DOHH2 (cell line): ENCODE data around the gene VPS29.

Experiments used
- EZH2phosphoT487 ChIP-seq: fragments of 200-600 bp; sonication (generic); IDR thresholded peaks from 2 replicates; pipeline ENCODE4 v1.6.1; 2017; ENCODE audit warnings: borderline replicate concordance, mild to moderate bottlenecking, antibody characterized with exemption, low read length, moderate library complexity, mixed read lengths
- TF ChIP-seq, protein P1 (sequence below): fragments of 200-600 bp; sonication (generic); IDR thresholded peaks from one replicate; pipeline ENCODE4 v1.5.1; 2014; ENCODE audit warnings: antibody characterized with exemption, mild to moderate bottlenecking, low read depth, low read length; ENCODE audit not compliant: poor library complexity, severe bottlenecking

DNA sequence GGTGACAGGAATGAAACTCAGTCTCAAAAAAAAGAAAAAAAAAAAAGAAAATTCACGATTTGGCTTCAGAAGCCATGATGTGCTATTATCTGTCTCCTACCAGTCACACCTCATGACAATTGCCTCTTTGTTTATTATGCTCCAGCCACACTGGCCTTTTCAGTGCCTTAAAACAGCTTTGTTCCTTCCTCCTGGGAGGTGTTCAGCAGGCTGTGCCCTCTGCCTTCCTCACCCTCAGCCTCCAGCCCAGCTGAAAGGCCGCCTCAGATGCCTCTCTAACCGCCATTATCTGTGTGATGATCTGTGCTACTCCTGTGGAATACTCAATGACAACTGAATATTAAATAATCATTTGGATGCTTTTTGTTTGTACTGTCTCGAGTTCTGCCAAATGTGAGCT is 43.2 kb downstream of the VPS29 start:
- TF ChIP-seq, protein P1, sequence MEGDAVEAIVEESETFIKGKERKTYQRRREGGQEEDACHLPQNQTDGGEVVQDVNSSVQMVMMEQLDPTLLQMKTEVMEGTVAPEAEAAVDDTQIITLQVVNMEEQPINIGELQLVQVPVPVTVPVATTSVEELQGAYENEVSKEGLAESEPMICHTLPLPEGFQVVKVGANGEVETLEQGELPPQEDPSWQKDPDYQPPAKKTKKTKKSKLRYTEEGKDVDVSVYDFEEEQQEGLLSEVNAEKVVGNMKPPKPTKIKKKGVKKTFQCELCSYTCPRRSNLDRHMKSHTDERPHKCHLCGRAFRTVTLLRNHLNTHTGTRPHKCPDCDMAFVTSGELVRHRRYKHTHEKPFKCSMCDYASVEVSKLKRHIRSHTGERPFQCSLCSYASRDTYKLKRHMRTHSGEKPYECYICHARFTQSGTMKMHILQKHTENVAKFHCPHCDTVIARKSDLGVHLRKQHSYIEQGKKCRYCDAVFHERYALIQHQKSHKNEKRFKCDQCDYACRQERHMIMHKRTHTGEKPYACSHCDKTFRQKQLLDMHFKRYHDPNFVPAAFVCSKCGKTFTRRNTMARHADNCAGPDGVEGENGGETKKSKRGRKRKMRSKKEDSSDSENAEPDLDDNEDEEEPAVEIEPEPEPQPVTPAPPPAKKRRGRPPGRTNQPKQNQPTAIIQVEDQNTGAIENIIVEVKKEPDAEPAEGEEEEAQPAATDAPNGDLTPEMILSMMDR = no peak
- TF ChIP-seq EZH2phosphoT487 = no peak
